Uterus (tissue), 4 donors: ENCODE measurements around the gene MEIS3. TPM values are rescaled to one million over a fixed set of nuclear protein-coding genes. Genes with fewer than 3 reads are reported as not detected.
A peak's percentile ranks its signal among the peaks of the same experiment; 100 is the strongest.

Experiments
- DNase-seq, 2 donors: peaks; one replicate each; pipeline ENCODE4 v3.0.0-alpha.2; 2019 to 2020
- H3K27ac ChIP-seq, 2 donors: fragments of 200-600 bp; sonication (generic); 1 replicate in 1 of 2; 2 replicates in 1 of 2; pipeline ENCODE4 v1.5.1; 2016 to 2018
- H3K27me3 ChIP-seq, 2 donors: fragments of 200-600 bp; sonication (generic); one replicate each; pipeline ENCODE4 v1.5.1; 2018 to 2019; ENCODE audit warnings: control low read depth in 1 of 2
- H3K36me3 ChIP-seq, 2 donors: fragments of 200-600 bp; sonication (generic); one replicate each; pipeline ENCODE4 v1.5.1; 2019; ENCODE audit warnings: control low read depth in 1 of 2
- H3K4me1 ChIP-seq, 2 donors: fragments of 200-600 bp; sonication (generic); one replicate each; pipeline ENCODE4 v1.5.1; 2018 to 2019; ENCODE audit warnings: control low read depth in 1 of 2
- H3K4me3 ChIP-seq, 2 donors: fragments of 200-600 bp; sonication (generic); 1 replicate in 1 of 2; 2 replicates in 1 of 2; pipeline ENCODE4 v1.5.1; 2018 to 2019; ENCODE audit warnings: mild to moderate bottlenecking in 1 of 2
- H3K9me3 ChIP-seq, 2 donors: fragments of 200-600 bp; sonication (generic); one replicate each; pipeline ENCODE4 v1.5.1; 2019; ENCODE audit warnings: control low read depth in 1 of 2
- POLR2A ChIP-seq, 2 donors: fragments of 450-650 bp; IDR thresholded peaks; one replicate each; pipeline ENCODE4 v1.6.1; 2016; ENCODE audit warnings: antibody characterized with exemption in 2 of 2, mild to moderate bottlenecking in 1 of 2, moderate library complexity in 1 of 2
- intact Hi-C: fragments of 100-400 bp; cut with DNase I; formaldehyde crosslinking; loops from one replicate; pipeline ENCODE4 v1.15.1; 2023; ENCODE audit warnings: low total_unique reads
- total RNA-seq, 4 donors: library from RNA; depleted of rRNA in 3 of 4; stranded (reverse); fragments of >200 nt in 3 of 4; gene quantifications; one replicate each; pipeline versions ENCODE4 v1.1.0 to v1.2.4, GENCODE V29; 2014 to 2023
- TF ChIP-seq, protein P1 (sequence below), 4 experiments: fragments of 200-600 bp in 2 of 4; fragments of 450-650 bp in 2 of 4; sonication (generic) in 2 of 4; IDR thresholded peaks; one replicate each; pipeline ENCODE4 v1.5.1; 2016 to 2019; ENCODE audit warnings: antibody characterized with exemption in 4 of 4, mild to moderate bottlenecking in 2 of 4, moderate library complexity in 1 of 4
- donor health status: DM: yes; HTN: yes; CAD: no.

Gene MEIS3
- total RNA-seq, 4 donors from 2014 or later: 28.9 to 133 (median 75.0) TPM

DNA sequence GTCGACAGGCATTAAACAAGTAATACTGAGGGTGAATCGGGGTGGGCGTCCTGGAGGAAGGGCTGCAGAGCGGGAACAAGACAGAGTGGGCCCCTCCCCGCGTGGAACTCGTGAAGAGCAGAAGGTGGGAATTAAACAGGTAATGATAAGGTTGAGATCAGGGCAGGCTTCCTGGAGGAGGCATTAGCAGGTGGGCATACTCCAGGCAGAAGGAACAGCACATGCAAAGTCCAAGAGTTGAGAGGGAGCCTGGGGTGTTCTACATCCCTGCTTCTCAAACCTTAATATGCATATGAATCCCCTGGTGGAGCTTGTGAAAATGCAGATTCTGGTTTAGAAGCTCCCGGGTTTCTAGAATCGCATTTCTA is 29.0 kb upstream of the MEIS3 start:
- Histone ChIP-seq H3K4me3 (no peak overlapping the region), H3K4me1 (peaks cover 0 to 11% of the 10 kb centered on the region in 2 donors), H3K27ac (no peak overlapping the region), H3K9me3 (no peaks in the 10 kb centered on the region), H3K36me3 (no peaks in the 10 kb centered on the region), H3K27me3 (peaks cover 0 to 4% of the 10 kb centered on the region in 2 donors)
- DNase-seq: no peak
- TF ChIP-seq, protein P1, sequence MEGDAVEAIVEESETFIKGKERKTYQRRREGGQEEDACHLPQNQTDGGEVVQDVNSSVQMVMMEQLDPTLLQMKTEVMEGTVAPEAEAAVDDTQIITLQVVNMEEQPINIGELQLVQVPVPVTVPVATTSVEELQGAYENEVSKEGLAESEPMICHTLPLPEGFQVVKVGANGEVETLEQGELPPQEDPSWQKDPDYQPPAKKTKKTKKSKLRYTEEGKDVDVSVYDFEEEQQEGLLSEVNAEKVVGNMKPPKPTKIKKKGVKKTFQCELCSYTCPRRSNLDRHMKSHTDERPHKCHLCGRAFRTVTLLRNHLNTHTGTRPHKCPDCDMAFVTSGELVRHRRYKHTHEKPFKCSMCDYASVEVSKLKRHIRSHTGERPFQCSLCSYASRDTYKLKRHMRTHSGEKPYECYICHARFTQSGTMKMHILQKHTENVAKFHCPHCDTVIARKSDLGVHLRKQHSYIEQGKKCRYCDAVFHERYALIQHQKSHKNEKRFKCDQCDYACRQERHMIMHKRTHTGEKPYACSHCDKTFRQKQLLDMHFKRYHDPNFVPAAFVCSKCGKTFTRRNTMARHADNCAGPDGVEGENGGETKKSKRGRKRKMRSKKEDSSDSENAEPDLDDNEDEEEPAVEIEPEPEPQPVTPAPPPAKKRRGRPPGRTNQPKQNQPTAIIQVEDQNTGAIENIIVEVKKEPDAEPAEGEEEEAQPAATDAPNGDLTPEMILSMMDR (IDR thresholded peaks at IDR 0.05): no peak
- no peak for TF ChIP-seq POLR2A (IDR thresholded peaks at IDR 0.05)
- intact Hi-C loops: no loop called here

DNA sequence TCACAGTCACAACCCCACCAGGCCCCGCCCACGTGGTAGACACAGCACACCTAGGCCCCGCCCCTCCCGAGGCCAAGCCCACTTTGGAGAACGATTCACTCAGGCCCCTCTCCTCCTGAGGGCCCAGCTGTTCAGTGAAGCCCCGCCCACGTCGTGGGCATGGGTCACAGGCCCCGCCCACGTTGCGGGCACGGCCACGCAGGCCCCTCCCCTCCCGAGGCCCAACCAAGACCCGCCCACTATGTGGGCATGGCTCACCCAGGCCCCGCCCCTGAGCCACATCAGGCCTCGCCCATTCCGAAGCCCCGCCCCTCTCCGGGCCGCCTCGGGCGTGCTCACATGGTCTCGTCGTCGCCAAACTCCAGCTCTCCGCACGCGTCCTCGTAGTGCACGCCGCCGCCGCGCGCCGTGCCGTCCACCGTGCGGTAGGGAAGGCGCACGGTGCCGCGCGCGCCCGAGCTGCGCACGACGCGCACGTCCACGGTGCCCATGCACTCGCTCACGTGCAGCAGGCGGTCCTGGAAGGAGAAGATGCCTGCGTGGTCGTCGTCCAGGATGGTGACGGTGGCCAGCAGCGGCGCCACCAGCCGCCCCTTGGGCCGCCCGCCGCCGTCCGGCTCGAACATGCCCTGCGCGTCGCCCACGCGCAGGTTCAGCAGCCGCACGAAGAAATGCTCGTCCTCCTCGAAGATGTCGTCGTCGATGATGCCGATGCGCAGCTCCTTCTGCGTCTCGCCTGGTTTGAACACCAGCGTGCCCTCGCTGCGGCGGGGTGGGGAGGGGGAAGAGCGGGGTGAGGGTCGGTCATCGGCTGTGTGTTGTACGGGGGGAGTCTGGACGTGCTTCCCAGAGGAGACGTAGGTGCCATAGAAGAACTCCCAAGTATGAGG is 28.4 kb upstream of the MEIS3 start:
- no peaks in the 10 kb centered on the region for H3K9me3 ChIP-seq
- peaks cover 0 to 4% of the 10 kb centered on the region in 2 donors for H3K27me3 ChIP-seq
- TF ChIP-seq, protein P1 (IDR thresholded peaks at IDR 0.05): no peak
- no peak for TF ChIP-seq POLR2A (IDR thresholded peaks at IDR 0.05)
- H3K36me3 ChIP-seq: no peaks in the 10 kb centered on the region
- H3K4me3 ChIP-seq: no peak overlapping the region
- peak in 1 of 2 donors; percentile 41 for DNase-seq
- no peak overlapping the region for H3K27ac ChIP-seq
- H3K4me1 ChIP-seq: peaks cover 0 to 11% of the 10 kb centered on the region in 2 donors
- intact Hi-C loops: no loop called here

DNA sequence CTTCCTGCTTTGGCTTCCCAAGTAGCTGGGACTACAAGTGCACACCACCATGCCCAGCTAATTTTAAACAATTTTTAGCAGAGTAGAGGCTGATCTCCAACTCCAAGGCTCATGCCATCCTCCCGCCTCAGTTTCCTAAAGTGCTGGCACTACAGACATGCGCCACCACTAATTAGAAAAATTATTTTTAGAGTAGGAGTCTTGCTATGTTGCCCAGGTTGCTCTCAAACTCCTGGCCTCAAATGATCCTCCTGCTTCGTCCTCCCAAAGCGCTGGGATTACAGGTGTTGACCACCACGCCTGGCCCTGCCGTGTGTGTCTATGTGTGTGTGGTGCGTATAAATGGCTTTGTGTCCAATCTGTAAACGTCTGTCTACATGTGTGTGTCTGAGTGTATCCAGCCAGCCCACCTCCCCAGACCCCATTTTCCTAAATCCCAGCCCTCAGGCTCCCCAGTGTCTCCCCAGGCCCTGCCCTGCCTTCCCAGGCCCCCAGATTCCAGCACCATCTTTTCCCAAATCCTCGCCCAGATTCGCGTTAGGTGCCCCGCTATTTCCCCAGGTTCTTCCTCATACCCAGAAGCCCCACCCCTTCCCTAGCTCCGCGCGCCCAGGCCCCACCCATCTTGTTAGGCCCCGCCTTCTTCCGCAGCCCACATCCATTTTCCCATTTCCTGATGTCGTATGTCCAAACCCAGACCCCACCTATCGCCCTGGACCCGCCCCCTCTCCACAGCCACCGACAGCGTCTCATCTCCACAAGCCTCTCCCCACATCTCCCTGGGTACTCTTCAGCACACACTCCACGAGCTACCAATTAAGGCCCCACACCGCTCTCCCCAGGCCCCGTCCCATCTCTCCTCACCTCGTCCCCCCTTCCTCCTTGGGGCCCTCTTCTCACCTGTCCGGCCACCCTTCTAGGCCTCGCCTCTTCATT is 27.5 kb upstream of the MEIS3 start:
- Histone ChIP-seq H3K27me3 (peaks cover 0 to 4% of the 10 kb centered on the region in 2 donors), H3K27ac (no peak overlapping the region), H3K36me3 (no peaks in the 10 kb centered on the region), H3K4me3 (no peak overlapping the region), H3K4me1 (peaks cover 0 to 11% of the 10 kb centered on the region in 2 donors), H3K9me3 (no peaks in the 10 kb centered on the region)
- DNase-seq: peak; percentile 46 to 55
- intact Hi-C loops: no loop called here
- TF ChIP-seq, protein P1 (IDR thresholded peaks at IDR 0.05): no peak
- no peak for TF ChIP-seq POLR2A (IDR thresholded peaks at IDR 0.05)

DNA sequence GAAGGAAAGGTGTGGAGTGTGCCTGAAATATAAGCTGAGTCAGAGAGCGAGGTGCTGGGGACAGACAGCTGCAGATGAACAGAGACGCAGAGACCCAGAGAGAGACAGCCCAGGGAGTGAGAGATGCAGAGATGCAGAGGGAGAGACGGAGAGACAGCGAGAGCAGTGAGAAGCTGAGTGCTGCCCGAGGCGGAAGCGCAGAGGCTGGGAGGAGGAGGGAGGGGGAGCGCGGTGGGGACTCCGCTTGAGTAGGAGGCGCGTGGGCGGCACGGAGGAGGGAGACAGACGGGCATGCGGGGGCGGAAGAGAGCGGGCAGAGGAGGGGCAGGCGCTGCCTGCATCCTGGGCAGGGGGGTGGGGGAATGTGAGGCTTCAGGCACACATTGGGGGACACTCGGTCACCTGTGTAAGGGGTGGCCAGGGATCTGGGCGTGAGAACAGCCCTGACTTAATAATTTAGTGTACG is 26.6 kb upstream of the MEIS3 start:
- intact Hi-C loops: no loop called here
- peaks cover 0 to 4% of the 10 kb centered on the region in 2 donors for H3K27me3 ChIP-seq
- H3K36me3 ChIP-seq: no peaks in the 10 kb centered on the region
- DNase-seq: peak; percentile 71 to 82
- no peak for TF ChIP-seq POLR2A (IDR thresholded peaks at IDR 0.05)
- TF ChIP-seq, protein P1 (IDR thresholded peaks at IDR 0.05): no peak
- H3K27ac ChIP-seq: no peak overlapping the region
- H3K4me3 ChIP-seq: no peak overlapping the region
- no peaks in the 10 kb centered on the region for H3K9me3 ChIP-seq
- H3K4me1 ChIP-seq: peaks cover 0 to 11% of the 10 kb centered on the region in 2 donors
